Heart left ventricle (tissue), 16 donors: ENCODE data around the gene PSMB8. TPM values are rescaled to one million over a fixed set of nuclear protein-coding genes. Genes with fewer than 3 reads are reported as not detected.

Source experiments
- ATAC-seq, 4 donors: fragments of 200-7000 bp; cut with Tn5 transposase; one replicate each; pipeline ENCODE4 v1.9.1; 2020 to 2022; ENCODE audit warnings: moderate library complexity in 4 of 4, mild to moderate bottlenecking in 3 of 4, moderate number of reproducible peaks in 1 of 4
- DNase-seq, 5 donors: peaks; one replicate each; pipeline ENCODE4 v3.0.0-alpha.2; 2020
- H3K27ac ChIP-seq, 12 donors: fragments of 200-600 bp; sonication (generic) in 4 of 12; one replicate each; pipeline versions ENCODE4 v1.5.0 to v1.8.0; 2016 to 2022; ENCODE audit warnings: mild to moderate bottlenecking in 2 of 12
- H3K27me3 ChIP-seq, 9 donors: fragments of 200-600 bp; sonication (generic) in 2 of 9; one replicate each; pipeline versions ENCODE4 v1.5.1 to v1.8.0; 2016 to 2022; ENCODE audit warnings: mild to moderate bottlenecking in 3 of 9
- H3K36me3 ChIP-seq, 9 donors: fragments of 200-600 bp; sonication (generic) in 2 of 9; one replicate each; pipeline versions ENCODE4 v1.5.0 to v1.8.0; 2018 to 2022; ENCODE audit warnings: mild to moderate bottlenecking in 2 of 9
- H3K4me1 ChIP-seq, 12 donors: fragments of 200-600 bp; sonication (generic) in 4 of 12; one replicate each; pipeline versions ENCODE4 v1.5.0 to v1.8.0; 2016 to 2022; ENCODE audit warnings: mild to moderate bottlenecking in 3 of 12
- H3K4me3 ChIP-seq, 12 donors: fragments of 200-600 bp; sonication (generic) in 4 of 12; one replicate each; pipeline versions ENCODE4 v1.5.0 to v1.8.0; 2017 to 2022; ENCODE audit warnings: mild to moderate bottlenecking in 9 of 12, moderate library complexity in 4 of 12
- H3K9me3 ChIP-seq, 12 donors: fragments of 200-600 bp; sonication (generic) in 4 of 12; one replicate each; pipeline versions ENCODE4 v1.5.0 to v1.8.0; 2016 to 2022; ENCODE audit warnings: mild to moderate bottlenecking in 1 of 12
- CTCF ChIP-seq, 12 donors: fragments of 200-600 bp; sonication (generic) in 4 of 12; IDR thresholded peaks; one replicate each; pipeline versions ENCODE4 v1.5.0 to v1.8.0; 2018 to 2022; ENCODE audit warnings: antibody characterized with exemption in 12 of 12, mild to moderate bottlenecking in 5 of 12
- POLR2A ChIP-seq, 2 donors: fragments of 450-650 bp; IDR thresholded peaks; one replicate each; pipeline ENCODE4 v1.6.1; 2017; ENCODE audit warnings: antibody characterized with exemption in 2 of 2, mild to moderate bottlenecking in 2 of 2, moderate library complexity in 2 of 2
- WGBS, 4 donors: extraction: QIAGEN DNeasy Blood & Tissue Kit in 2 of 4; methylation state at CpG; one replicate each; pipeline versions ENCODE4 v1.1.5 to v1.1.7; 2013 to 2018; 5-methylcytosine and 5-hydroxymethylcytosine counted together
- intact Hi-C, 10 donors: fragments of 100-400 bp; cut with DNase I; formaldehyde crosslinking; loops; one replicate each; pipeline versions ENCODE4 v1.11.1 to v1.14.2; 2022
- polyA plus RNA-seq, 2 donors: library from polyadenylated mRNA; stranded (reverse); fragments of 200-250 nt; gene quantifications; one replicate each; pipeline ENCODE4 v1.2.3, GENCODE V29; 2013
- total RNA-seq, 9 donors: library from RNA; depleted of rRNA in 2 of 9; stranded (reverse); fragments of >200 nt in 2 of 9; fragmentation: NEBNext Ultra II Directional in 3 of 9; extraction: Animal tissue kit (Norgen Biotek cat#: 25700) in 3 of 9; gene quantifications; one replicate each; pipeline versions ENCODE4 v1.1.0 to v1.2.4, GENCODE V29; 2016 to 2023
- donor health status: ischemic (EF 13 %, LVEDD 7.1; RV severe dilation, severe dysfunction).
- donor health status: healthy with polysubstance abuse.
- donor health status: DM: no; HTN: yes; CAD: no.
- donor health status: DM: no; HTN: no; CAD: no.
- donor health status: ischemic (EF 25% LVEDD 6.9; RV normal size, moderate dysfunction).
- donor health status: ischemic (EF 25% LVEDD 5.7; RV mildly dilated, moderate dysfunction).
- donor health status: healthy.
- donor health status: DM: yes; HTN: yes; CAD: no.
- donor health status: ischemic (EF 35%, LVEDD 5.7; RV mildly dilated, moderate dysfunction).
- donor health status: nonischemic (EF 11% LVEDD 7.7; RV severe dilation, severe dysfunction).
- donor health status: DM: yes; HTN: yes; CAD: no.
- donor health status: PGD.
- donor health status: ischemic (EF 29% LVEDD 5.4; RV normal size, mild dysfunction).
- donor health status: nonischemic (EF 23%, LVEDD 6.1; RV moderate dilation, normal function).

The PSMB8 gene
- total and polyA plus RNA-seq, 11 donors, result 11.1 to 115 (median 17.6) TPM

- Histone ChIP-seq H3K36me3 (peaks cover 3 to 76% (median 49%) of the 10 kb centered on the region in 9 donors), H3K27ac (no peak overlapping the region), H3K9me3 (no peaks in the 10 kb centered on the region), H3K4me1 (peaks cover 0 to 36% (median 10%) of the 10 kb centered on the region in 12 donors), H3K4me3 (no peak overlapping the region), H3K27me3 (no peaks in the 10 kb centered on the region)
- intact Hi-C loops, result loop anchor here in 2 of 10 donors (5.0 kb wide), 1 partner anchor 37 kb away; no protein-coding TSS in a partner anchor
- DNase-seq (no peak), ATAC-seq (no peak)
- WGBS, 4 donors, result 94 to 95% (median 94%) methylated on average over 16 of the region's 16 CpGs
- TF ChIP-seq CTCF (IDR thresholded peaks at IDR 0.05), result no peak
- TF ChIP-seq POLR2A (IDR thresholded peaks at IDR 0.05), result no peak
Measured at GRCh38 chr6:32835167-32835893, 8.5 kb downstream of the PSMB8 start.

GRCh38 chr6:32833664-32834063, 10.2 kb downstream of the PSMB8 start:
- intact Hi-C loops, result loop anchor here in 1 of 10 donors (5.0 kb wide), 1 partner anchor 34 kb away; no protein-coding TSS in a partner anchor
- TF ChIP-seq CTCF (IDR thresholded peaks at IDR 0.05) (no peak), POLR2A (IDR thresholded peaks at IDR 0.05) (no peak)
- DNase-seq (no peak), ATAC-seq (no peak)
- peaks cover 5 to 87% (median 62%) of the 10 kb centered on the region in 9 donors for H3K36me3 ChIP-seq
- H3K9me3 ChIP-seq, result no peaks in the 10 kb centered on the region
- no peaks in the 10 kb centered on the region for H3K27me3 ChIP-seq
- 71 to 83% (median 80%) methylated on average over 5 of the region's 5 CpGs for WGBS, 4 donors
- peaks cover 0 to 27% (median 8%) of the 10 kb centered on the region in 12 donors for H3K4me1 ChIP-seq
- no peak overlapping the region for H3K4me3 ChIP-seq
- no peak overlapping the region for H3K27ac ChIP-seq

DNA sequence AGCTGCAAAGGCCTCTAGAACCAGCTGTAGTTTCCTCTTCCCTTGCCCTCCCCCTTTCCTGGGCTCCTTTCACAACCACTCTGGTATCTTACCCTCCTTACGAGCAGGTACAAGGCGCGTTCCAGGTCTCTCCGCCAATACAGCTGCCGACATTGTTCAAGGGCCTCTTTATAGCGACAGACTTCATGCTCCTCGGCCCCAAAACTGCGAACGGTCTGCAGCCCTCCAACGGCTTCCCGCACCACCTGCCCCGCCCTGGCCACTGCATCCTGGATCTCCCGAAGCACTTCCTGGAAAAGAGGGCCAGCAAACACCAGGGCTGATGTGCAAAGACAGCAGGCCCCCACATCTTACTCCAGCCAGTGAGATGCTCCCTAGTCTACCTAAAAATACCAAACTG, 11.3 kb downstream of the PSMB8 start:
- Histone ChIP-seq H3K27ac (peak overlapping the region in 1 of 12 donors; percentile 6), H3K9me3 (no peaks in the 10 kb centered on the region), H3K4me1 (peaks cover 0 to 24% (median 4%) of the 10 kb centered on the region in 12 donors), H3K4me3 (no peak overlapping the region), H3K27me3 (no peaks in the 10 kb centered on the region), H3K36me3 (peaks cover 5 to 98% (median 67%) of the 10 kb centered on the region in 9 donors)
- DNase-seq (no peak), ATAC-seq (no peak)
- WGBS, 4 donors, result 68 to 83% (median 73%) methylated on average over 13 of the region's 13 CpGs
- intact Hi-C loops, result loop anchor here in 1 of 10 donors (5.0 kb wide), 1 partner anchor 35 kb away; no protein-coding TSS in a partner anchor
- TF ChIP-seq POLR2A (IDR thresholded peaks at IDR 0.05) (no peak), CTCF (IDR thresholded peaks at IDR 0.05) (no peak)

DNA sequence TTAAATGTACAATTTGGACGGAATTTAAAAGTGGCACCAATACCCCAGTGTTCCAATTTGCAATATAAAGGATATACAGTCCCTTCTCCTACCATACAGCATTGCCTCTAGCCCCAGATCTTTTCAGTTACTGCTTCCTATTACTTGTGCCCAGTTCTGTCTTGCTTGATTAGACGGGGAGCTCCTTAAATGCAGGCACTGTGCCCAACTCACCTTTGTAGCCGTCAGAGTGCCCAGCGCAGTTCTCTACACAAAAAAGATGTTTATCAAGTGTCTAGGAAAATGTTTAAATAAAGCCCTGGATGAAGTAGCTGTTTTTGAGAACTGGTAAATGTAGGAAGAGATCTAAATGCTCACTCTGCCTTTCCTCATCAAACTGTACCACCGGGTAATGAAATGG, 12.9 kb downstream of the PSMB8 start:
- H3K36me3 ChIP-seq, result peaks cover 5 to 91% (median 65%) of the 10 kb centered on the region in 9 donors
- WGBS, 4 donors, result 82 to 94% (median 89%) methylated on average over 5 of the region's 5 CpGs
- DNase-seq (no peak), ATAC-seq (no peak)
- H3K9me3 ChIP-seq, result no peaks in the 10 kb centered on the region
- H3K4me3 ChIP-seq, result no peak overlapping the region
- H3K4me1 ChIP-seq, result peaks cover 0 to 23% (median 0%) of the 10 kb centered on the region in 12 donors
- intact Hi-C loops, result loop anchor here in 1 of 10 donors (5.0 kb wide), 1 partner anchor 36 kb away; no protein-coding TSS in a partner anchor
- no peak overlapping the region for H3K27ac ChIP-seq
- TF ChIP-seq CTCF (IDR thresholded peaks at IDR 0.05), result no peak
- no peak for TF ChIP-seq POLR2A (IDR thresholded peaks at IDR 0.05)
- no peaks in the 10 kb centered on the region for H3K27me3 ChIP-seq
